HG02610 (cell line): ENCODE data around the gene OR8B3.

ENCODE experiments used
- ATAC-seq: cut with Tn5 transposase; IDR thresholded peaks from one replicate; pipeline ENCODE4 v1.9.1; 2021; ENCODE audit warnings: mild to moderate bottlenecking, moderate library complexity; ENCODE audit not compliant: unreplicated experiment

Gene OR8B3

DNA sequence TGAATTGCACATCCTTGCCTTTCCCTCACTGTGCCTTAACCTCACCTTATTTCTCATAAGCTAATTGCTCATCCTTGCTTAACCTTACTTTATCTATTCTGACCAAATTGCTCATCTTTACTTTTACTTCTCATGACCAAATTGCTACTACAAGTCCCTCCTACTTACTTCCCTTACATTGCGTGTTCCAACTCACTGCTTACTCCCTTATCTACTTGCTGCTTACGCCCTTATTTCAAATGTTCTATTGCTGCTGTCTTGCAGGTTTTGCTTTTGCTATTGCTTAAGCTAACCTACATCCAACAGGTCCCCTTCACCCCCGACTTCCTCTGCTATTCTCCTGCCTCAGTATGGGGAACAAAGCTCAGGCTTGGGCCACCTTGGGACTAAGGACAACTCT lies 22.5 kb downstream of the OR8B3 start:
- no peak for ATAC-seq

DNA sequence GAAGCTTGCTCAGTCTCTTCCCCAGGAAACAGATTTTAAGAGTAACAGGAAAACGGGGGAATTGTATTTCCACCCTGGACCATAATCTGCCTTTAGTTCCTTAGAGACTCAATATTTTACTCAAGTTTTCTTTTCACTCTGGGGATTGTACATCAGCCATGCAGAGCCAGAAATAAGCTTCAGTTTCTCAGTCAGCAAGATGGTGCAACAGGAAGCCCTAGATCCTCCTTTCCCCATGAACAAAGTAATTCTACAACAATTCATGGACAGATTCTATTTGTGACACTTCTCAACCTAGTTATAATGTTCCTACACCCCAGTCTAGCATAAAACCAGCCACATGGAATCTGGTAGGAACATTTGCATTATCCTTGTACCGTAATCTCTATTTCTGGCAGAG lies 39.3 kb downstream of the OR8B3 start:
- no peak for ATAC-seq

DNA sequence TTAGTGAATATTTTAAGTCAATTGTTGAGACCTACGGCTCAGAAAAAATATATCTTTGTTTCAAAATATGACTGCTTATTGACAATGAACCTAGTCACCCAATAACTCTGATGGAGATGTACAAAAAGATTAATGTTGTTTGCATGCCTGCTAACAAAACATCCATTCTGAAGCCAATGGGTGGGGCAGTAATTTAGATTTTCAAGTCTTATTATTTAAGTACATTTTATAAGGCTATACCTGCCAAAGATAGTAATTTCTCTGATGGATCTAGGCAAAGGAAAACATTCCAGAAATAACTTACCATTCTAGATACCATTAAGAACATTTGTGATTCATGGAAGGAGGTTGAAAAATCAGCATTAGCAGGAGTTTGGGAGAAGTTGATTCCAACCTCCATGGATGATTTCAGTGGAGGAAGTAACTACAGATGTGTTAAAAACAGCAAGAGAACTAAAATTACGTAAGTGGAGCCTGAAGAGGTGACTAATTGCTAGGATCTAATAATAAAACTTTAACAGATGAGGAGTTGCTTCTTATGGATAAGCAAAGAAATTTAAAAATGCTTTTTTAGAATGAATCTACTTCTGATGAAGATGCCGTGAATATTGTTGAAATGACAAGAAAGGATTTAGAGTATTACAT lies 52.4 kb downstream of the OR8B3 start:
- ATAC-seq: no peak
